ENCODE data around the gene OR5F1. TPM values are rescaled to one million over a fixed set of nuclear protein-coding genes. Genes with fewer than 3 reads are reported as not detected.

The OR5F1 gene
- total RNA-seq = not detected in 2 replicates

DNA sequence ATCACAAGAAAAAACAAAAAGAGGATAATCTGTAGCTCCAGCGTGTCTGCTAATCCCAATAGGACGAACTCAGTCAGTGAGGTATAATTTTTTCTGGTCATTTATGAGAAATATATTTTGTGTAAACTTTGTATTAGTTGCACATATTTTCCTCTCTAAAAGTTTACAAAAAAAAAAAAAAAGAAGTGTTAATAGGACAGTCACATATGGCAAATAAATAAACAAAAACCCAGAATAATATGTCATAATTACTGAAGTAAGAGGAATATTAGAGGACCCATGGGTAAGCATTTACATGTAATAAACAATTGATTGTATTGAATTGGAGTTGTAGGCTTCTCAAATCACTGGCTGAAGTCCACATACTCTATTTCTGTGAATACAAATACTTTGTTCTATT lies at the start of gene OR5F1:
TSS of gene OR5F1 (minus strand) at position 101 of the 400 bp plus-strand sequence. CDS start at position 101, 0 bp downstream.
- no peak for DNase-seq

DNA sequence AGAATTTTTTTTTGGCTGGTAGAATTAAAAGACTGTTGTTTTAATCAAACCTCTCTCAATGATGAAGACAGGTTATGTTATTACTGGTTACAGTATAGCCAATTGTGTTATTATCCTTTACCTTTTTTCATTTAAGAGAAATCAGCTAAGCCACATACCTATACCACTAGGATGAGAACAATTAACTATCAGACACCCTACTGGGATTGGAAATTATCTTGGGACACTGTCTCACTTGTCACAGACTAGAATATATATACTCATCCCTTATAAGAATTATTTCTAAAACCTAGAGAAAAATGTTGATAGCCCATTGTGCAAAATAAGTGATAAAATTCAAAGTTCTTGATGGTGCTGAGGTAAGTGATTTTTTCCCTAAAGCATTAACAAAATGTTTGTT lies 32.9 kb upstream of the OR5F1 start, which contains the start of gene OR5AS1:
TSS of gene OR5AS1 (plus strand) at position 301 of the 400 bp plus-strand sequence. CDS start 2,765 bp downstream, outside the sequence.
- no peak for DNase-seq

- no peak for DNase-seq
Observed at GRCh38 chr11:56013805-56014204, 19.4 kb upstream of the OR5F1 start.

- DNase-seq = no peak
Observed at GRCh38 chr11:56010716-56011115, 16.3 kb upstream of the OR5F1 start.

- no peak for DNase-seq
Observed at GRCh38 chr11:55970935-55971334, 23.5 kb downstream of the OR5F1 start.

- no peak for DNase-seq
Observed at GRCh38 chr11:55969845-55970244, 24.6 kb downstream of the OR5F1 start, which contains the start of gene OR10AG1. OR10AG1 (minus strand) TSS chr11:55969945; CDS start chr11:55969907, 38 bp downstream.

DNA sequence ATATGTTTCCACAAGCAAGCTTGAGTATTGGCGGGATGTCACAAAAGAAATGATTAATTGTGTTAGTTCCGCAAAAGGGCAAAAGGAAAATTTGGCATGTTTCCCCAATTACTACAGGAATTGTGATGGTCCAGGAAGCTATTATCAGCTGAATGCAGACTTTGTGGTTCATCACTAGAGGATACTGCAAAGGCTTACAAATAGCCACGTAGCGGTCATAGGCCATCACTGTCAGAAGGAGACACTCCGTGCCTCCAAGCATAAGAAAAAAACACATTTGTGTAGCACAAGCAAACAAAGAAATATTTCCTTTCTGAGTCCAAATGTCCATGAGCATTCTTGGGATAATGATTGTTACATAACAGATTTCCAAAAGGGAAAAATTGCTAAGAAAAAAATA lies 26.5 kb downstream of the OR5F1 start:
- DNase-seq = no peak

- no peak for DNase-seq
Observed at GRCh38 chr11:55966391-55966790, 28.0 kb downstream of the OR5F1 start.

DNA sequence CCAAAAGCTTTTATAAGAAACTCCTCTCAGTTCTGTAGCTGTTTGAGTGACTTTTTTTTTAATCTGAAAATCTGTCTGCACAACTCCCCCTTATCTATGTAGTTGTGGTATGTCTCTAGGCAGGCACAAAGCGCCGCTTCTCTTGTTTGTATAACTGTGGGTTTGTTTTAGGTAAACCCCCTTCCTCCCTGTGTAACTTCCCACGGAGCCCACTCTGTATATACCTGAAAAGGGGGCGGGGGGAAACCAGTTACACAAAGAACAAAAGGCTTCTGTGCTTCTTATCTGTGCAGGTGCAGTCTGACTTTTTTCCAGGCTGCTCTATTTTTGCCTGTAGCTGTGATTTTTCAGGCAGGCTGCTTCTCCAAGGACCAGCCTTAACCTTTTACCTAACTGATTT lies 37.9 kb downstream of the OR5F1 start:
- DNase-seq = no peak

DNA sequence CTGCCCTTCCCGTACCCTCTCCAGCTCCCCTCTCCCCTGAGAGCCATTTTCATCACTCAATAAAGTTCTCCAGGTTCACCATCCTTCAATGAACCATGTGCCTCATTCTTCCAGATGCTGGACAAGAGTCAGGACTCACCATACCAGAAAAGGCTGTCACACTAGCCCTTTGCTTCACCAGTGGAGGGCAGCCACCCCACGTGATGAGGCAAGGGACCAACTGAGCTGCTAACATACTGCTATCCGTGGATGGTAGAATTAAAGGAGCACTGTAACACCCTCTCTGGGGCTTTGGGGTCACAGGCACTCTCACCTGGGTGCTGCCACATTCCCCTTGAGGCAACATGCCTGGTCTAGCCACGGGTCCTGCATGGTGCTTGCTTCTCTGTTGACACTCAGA lies 45.1 kb downstream of the OR5F1 start:
- no peak for DNase-seq

Other genes with a start within 250 kb of the OR5F1 start
- not detected in 2 replicates for gene OR5D13, start 221.2 kb downstream of the OR5F1 start, total RNA-seq
- gene OR5D14, start 199.1 kb downstream of the OR5F1 start, total RNA-seq = not detected in 2 replicates
- not detected in 2 replicates for gene OR5L1, start 183.3 kb downstream of the OR5F1 start, total RNA-seq
- gene OR5D18, start 175.0 kb downstream of the OR5F1 start, total RNA-seq = not detected in 2 replicates
- gene OR5L2, start 167.4 kb downstream of the OR5F1 start, total RNA-seq = not detected in 2 replicates
- gene OR5D16, start 155.9 kb downstream of the OR5F1 start, total RNA-seq = not detected in 2 replicates
- gene TRIM51, start 111.3 kb downstream of the OR5F1 start, total RNA-seq = not detected in 2 replicates
- not detected in 2 replicates for gene OR5W2, start 80.0 kb downstream of the OR5F1 start, total RNA-seq
- not detected in 2 replicates for gene OR5I1, start 58.2 kb downstream of the OR5F1 start, total RNA-seq
- gene OR10AG1, start 24.7 kb downstream of the OR5F1 start, total RNA-seq = not detected in 2 replicates
- not detected in 2 replicates for gene OR5AS1, start 33.0 kb upstream of the OR5F1 start, total RNA-seq
- gene OR8I2, start 98.7 kb upstream of the OR5F1 start, total RNA-seq = not detected in 2 replicates
- not detected in 2 replicates for gene OR8H2, start 109.1 kb upstream of the OR5F1 start, total RNA-seq
- not detected in 2 replicates for gene OR8H3, start 127.7 kb upstream of the OR5F1 start, total RNA-seq
- gene OR8J3, start 145.6 kb upstream of the OR5F1 start, total RNA-seq = not detected in 2 replicates
- gene OR8K5, start 165.7 kb upstream of the OR5F1 start, total RNA-seq = not detected in 2 replicates
- not detected in 2 replicates for gene OR5J2, start 182.0 kb upstream of the OR5F1 start, total RNA-seq
- not detected in 2 replicates for gene OR5T2, start 239.6 kb upstream of the OR5F1 start, total RNA-seq

All from dermis blood vessel endothelial cell (primary cell).